ENCODE data around the gene IL6ST. TPM values are rescaled to one million over a fixed set of nuclear protein-coding genes. Genes with fewer than 3 reads are reported as not detected.
A peak's percentile ranks its signal among the peaks of the same experiment; 100 is the strongest.
"Not testable (repeated sequence)": the region's sequence is repeated elsewhere in the genome, so short reads cannot be mapped to it uniquely, and the experiment has no call there.

The IL6ST gene
- total RNA-seq (ENCODE audit: unreplicated experiment) = 69.7 TPM
- long read RNA-seq, full-length matches to known transcripts = 3 of 8 reads
- long read RNA-seq, partial matches to known transcripts = 1 of 8 reads
- long read RNA-seq, other reads (novel, unspliced or antisense) = 4 of 8 reads

- H3K4me3 Mint-ChIP-seq (ENCODE audit: unreplicated experiment) = peak within 1 kb of the TSS; percentile 99
- no peak for DNase-seq (ENCODE audit: low spot score)
- H3K27me3 Mint-ChIP-seq (ENCODE audit: unreplicated experiment) = peaks cover 3% of the 10 kb centered on the region
- H3K36me3 Mint-ChIP-seq (ENCODE audit: low read depth, unreplicated experiment) = peaks cover 4% of the 10 kb centered on the region
- no peak for TF ChIP-seq CTCF (IDR thresholded peaks at IDR 0.05; ENCODE audit: unreplicated experiment)
- peak within 1 kb of the TSS; percentile 99 for H3K27ac Mint-ChIP-seq (ENCODE audit: unreplicated experiment)
- no peaks in the 10 kb centered on the region for H3K9me3 Mint-ChIP-seq (ENCODE audit: unreplicated experiment)
- peaks cover 27% of the 10 kb centered on the region for H3K4me1 Mint-ChIP-seq (ENCODE audit: unreplicated experiment)
Measured at GRCh38 chr5:55994495-55994997, at the start of gene IL6ST. TSS of gene IL6ST (minus strand) at chr5:55994963. CDS start at chr5:55976278, 18,685 bp downstream.

- peaks cover 5% of the 10 kb centered on the region for H3K4me1 Mint-ChIP-seq (ENCODE audit: unreplicated experiment)
- no peaks in the 10 kb centered on the region for H3K9me3 Mint-ChIP-seq (ENCODE audit: unreplicated experiment)
- peaks cover 4% of the 10 kb centered on the region for H3K36me3 Mint-ChIP-seq (ENCODE audit: low read depth, unreplicated experiment)
- no peak overlapping the region for H3K4me3 Mint-ChIP-seq (ENCODE audit: unreplicated experiment)
- H3K27ac Mint-ChIP-seq (ENCODE audit: unreplicated experiment) = no peak overlapping the region
- H3K27me3 Mint-ChIP-seq (ENCODE audit: unreplicated experiment) = no peaks in the 10 kb centered on the region
- no peak for DNase-seq (ENCODE audit: low spot score)
- no peak for TF ChIP-seq CTCF (IDR thresholded peaks at IDR 0.05; ENCODE audit: unreplicated experiment)
Measured at GRCh38 chr5:56039985-56040384, 45.2 kb upstream of the IL6ST start.

GRCh38 chr5:56038206-56038605, 43.4 kb upstream of the IL6ST start:
- not testable (repeated sequence) for DNase-seq (ENCODE audit: low spot score); H3K9me3 Mint-ChIP-seq (ENCODE audit: unreplicated experiment); H3K36me3 Mint-ChIP-seq (ENCODE audit: low read depth, unreplicated experiment); H3K27ac Mint-ChIP-seq (ENCODE audit: unreplicated experiment); H3K4me3 Mint-ChIP-seq (ENCODE audit: unreplicated experiment); H3K4me1 Mint-ChIP-seq (ENCODE audit: unreplicated experiment); H3K27me3 Mint-ChIP-seq (ENCODE audit: unreplicated experiment)

GRCh38 chr5:56037531-56038010, 42.8 kb upstream of the IL6ST start:
- Mint-ChIP-seq H3K9me3 (ENCODE audit: unreplicated experiment) (no peaks in the 10 kb centered on the region), H3K27me3 (ENCODE audit: unreplicated experiment) (no peaks in the 10 kb centered on the region), H3K27ac (ENCODE audit: unreplicated experiment) (peak overlapping the region; percentile 27), H3K36me3 (ENCODE audit: low read depth, unreplicated experiment) (peaks cover 4% of the 10 kb centered on the region), H3K4me1 (ENCODE audit: unreplicated experiment) (peaks cover 5% of the 10 kb centered on the region), H3K4me3 (ENCODE audit: unreplicated experiment) (peak overlapping the region; percentile 5)
- DNase-seq (ENCODE audit: low spot score) = no peak
- no peak for TF ChIP-seq CTCF (IDR thresholded peaks at IDR 0.05; ENCODE audit: unreplicated experiment)

GRCh38 chr5:56035394-56035793, 40.6 kb upstream of the IL6ST start:
- H3K4me3 Mint-ChIP-seq (ENCODE audit: unreplicated experiment); H3K27ac Mint-ChIP-seq (ENCODE audit: unreplicated experiment); H3K4me1 Mint-ChIP-seq (ENCODE audit: unreplicated experiment); H3K9me3 Mint-ChIP-seq (ENCODE audit: unreplicated experiment); DNase-seq (ENCODE audit: low spot score); H3K36me3 Mint-ChIP-seq (ENCODE audit: low read depth, unreplicated experiment); H3K27me3 Mint-ChIP-seq (ENCODE audit: unreplicated experiment): not testable (repeated sequence)

GRCh38 chr5:56029871-56030630, 35.3 kb upstream of the IL6ST start:
- H3K9me3 Mint-ChIP-seq (ENCODE audit: unreplicated experiment); H3K4me3 Mint-ChIP-seq (ENCODE audit: unreplicated experiment); DNase-seq (ENCODE audit: low spot score); H3K27ac Mint-ChIP-seq (ENCODE audit: unreplicated experiment); H3K36me3 Mint-ChIP-seq (ENCODE audit: low read depth, unreplicated experiment); H3K27me3 Mint-ChIP-seq (ENCODE audit: unreplicated experiment); H3K4me1 Mint-ChIP-seq (ENCODE audit: unreplicated experiment): not testable (repeated sequence)

Data from endothelial cell (in vitro differentiated cells).